ENCODE measurements around the gene ZNF256. TPM values are rescaled to one million over a fixed set of nuclear protein-coding genes. Genes with fewer than 3 reads are reported as not detected.

The ZNF256 gene
- total and polyA plus RNA-seq, 2 of the 4 experiments (the other 2 are of a cell fraction) = 3.0 to 7.0 TPM

DNA sequence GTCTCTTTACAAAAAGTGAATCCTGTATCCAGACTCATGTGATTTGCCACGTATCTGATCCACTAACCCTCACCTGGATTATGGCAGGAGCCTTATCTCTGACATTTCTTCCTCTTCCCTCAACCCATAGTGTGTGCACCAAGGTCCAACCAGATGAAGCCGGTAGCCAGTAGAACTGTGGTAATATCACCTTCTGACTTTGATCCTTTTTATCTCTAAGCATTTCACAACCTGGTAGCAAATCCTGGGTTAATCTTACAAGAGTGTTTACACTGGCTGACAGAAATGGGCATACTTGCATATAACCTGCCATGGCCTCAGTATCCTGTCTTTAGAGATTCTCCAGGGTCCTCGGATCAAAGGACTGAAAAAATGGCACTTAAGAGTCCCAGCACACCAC is 33.0 kb downstream of the ZNF256 start:
- Histone ChIP-seq H2AK9ac (replicated peaks; ENCODE audit: low read depth, low read length, poor library complexity) (no peak overlapping the region), H3K27me3 (ENCODE audit: control insufficient read depth, insufficient read depth, low read length) (no peaks in the 10 kb centered on the region), H4K20me1 (ENCODE audit: insufficient read depth, low read length) (no peaks in the 10 kb centered on the region), H4K5ac (ENCODE audit: low read depth, low read length) (no peak overlapping the region), H2BK5ac (ENCODE audit: low read depth, low read length, poor library complexity, severe bottlenecking) (no peak overlapping the region), H3K9me1 (ENCODE audit: insufficient read depth, low read length) (no peaks in the 10 kb centered on the region), H3K4me2 (ENCODE audit: low read depth, low read length) (no peak overlapping the region), H3K9ac (ENCODE audit: low read depth, low read length) (no peak overlapping the region), H3K27ac (ENCODE audit: insufficient read depth, low read length) (no peak overlapping the region), H3K4me3 (ENCODE audit: insufficient read depth, low read depth, low read length) (no peak overlapping the region), H3K36me3 (ENCODE audit: control insufficient read depth, insufficient read depth, low read length) (peaks cover 25% of the 10 kb centered on the region), H3K4me1 (ENCODE audit: control insufficient read depth, insufficient read depth, low read length) (peaks cover 2% of the 10 kb centered on the region; the same call in 1 of the 2 replicates), H3K9me3 (ENCODE audit: control insufficient read depth, insufficient read depth, low read length) (peaks cover 6% of the 10 kb centered on the region), H3K56ac (ENCODE audit: extremely low read depth, insufficient read depth, low read length) (no peak overlapping the region), H4K91ac (ENCODE audit: insufficient read depth, low read depth, low read length) (no peak overlapping the region), H2BK15ac (ENCODE audit: low read depth, low read length) (no peak overlapping the region), H3K14ac (replicated peaks; ENCODE audit: low read depth, low read length) (no peak overlapping the region), H3K18ac (ENCODE audit: low read depth, low read length) (no peak overlapping the region), H2AK5ac (ENCODE audit: low read depth, low read length) (no peak overlapping the region), H3K4ac (ENCODE audit: low read depth, low read length) (no peak overlapping the region), H3K79me1 (ENCODE audit: low read depth in 1 of 2, low read length in 2 of 2) (peaks cover 21 to 30% of the 10 kb centered on the region in 2 experiments), H3K23ac (ENCODE audit: low read depth, low read length) (no peak overlapping the region), H2BK120ac (ENCODE audit: low read depth, low read length) (no peak overlapping the region), H4K8ac (ENCODE audit: low read depth in 2 of 2, low read length in 2 of 2) (no peak overlapping the region), H2BK20ac (ENCODE audit: low read depth, low read length) (no peak overlapping the region), H2AFZ (replicated peaks; ENCODE audit: low read length, poor library complexity) (no peak overlapping the region)
- CTCF ChIA-PET = interaction anchor here (0.5 to 0.7 kb wide), 2 partner anchors 244 to 449 kb away, joined by 3 to 5 read pairs; no protein-coding TSS in a partner anchor
- no TSS peak for BruUV-seq (replicated peaks)
- dilution Hi-C loops (cut with HindIII; ENCODE audit: low sequenced_read_pairs, unreplicated experiment) (no loop called here), in situ Hi-C loops (cut with MboI; ENCODE audit: low sequenced_read_pairs) (no loop called here), intact Hi-C loops (cut with micrococcal nuclease) (no loop called here)
- TF ChIP-seq FOS (IDR thresholded peaks at IDR 0.05; ENCODE audit: low read depth, low read length) (no peak), CEBPB (IDR thresholded peaks at IDR 0.05; ENCODE audit: low read depth, low read length) (no peak), BHLHE40 (IDR thresholded peaks at IDR 0.05; ENCODE audit: low read depth, low read length) (no peak), RCOR1 (IDR thresholded peaks at IDR 0.05; ENCODE audit: insufficient replicate concordance, low read length) (no peak), RFX5 (IDR thresholded peaks at IDR 0.05; ENCODE audit: low read depth, low read length) (no peak), CHD1 (IDR thresholded peaks at IDR 0.05; ENCODE audit: low read depth, low read length) (no peak), MAZ (IDR thresholded peaks at IDR 0.05; ENCODE audit: borderline replicate concordance, low read depth, low read length) (no peak), RAD21 (IDR thresholded peaks at IDR 0.05; ENCODE audit: low read length) (no peak), MXI1 (IDR thresholded peaks at IDR 0.05; ENCODE audit: borderline replicate concordance, low read depth, low read length) (no peak), MAFK (IDR thresholded peaks at IDR 0.05; ENCODE audit: low read depth, low read length) (no peak), POLR2A (IDR thresholded peaks at IDR 0.05; ENCODE audit: low read depth, low read length) (no peak), NFE2L2 (IDR thresholded peaks at IDR 0.05; ENCODE audit: low read depth, low read length) (no peak)
- TF ChIP-seq, protein P1, sequence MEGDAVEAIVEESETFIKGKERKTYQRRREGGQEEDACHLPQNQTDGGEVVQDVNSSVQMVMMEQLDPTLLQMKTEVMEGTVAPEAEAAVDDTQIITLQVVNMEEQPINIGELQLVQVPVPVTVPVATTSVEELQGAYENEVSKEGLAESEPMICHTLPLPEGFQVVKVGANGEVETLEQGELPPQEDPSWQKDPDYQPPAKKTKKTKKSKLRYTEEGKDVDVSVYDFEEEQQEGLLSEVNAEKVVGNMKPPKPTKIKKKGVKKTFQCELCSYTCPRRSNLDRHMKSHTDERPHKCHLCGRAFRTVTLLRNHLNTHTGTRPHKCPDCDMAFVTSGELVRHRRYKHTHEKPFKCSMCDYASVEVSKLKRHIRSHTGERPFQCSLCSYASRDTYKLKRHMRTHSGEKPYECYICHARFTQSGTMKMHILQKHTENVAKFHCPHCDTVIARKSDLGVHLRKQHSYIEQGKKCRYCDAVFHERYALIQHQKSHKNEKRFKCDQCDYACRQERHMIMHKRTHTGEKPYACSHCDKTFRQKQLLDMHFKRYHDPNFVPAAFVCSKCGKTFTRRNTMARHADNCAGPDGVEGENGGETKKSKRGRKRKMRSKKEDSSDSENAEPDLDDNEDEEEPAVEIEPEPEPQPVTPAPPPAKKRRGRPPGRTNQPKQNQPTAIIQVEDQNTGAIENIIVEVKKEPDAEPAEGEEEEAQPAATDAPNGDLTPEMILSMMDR (conservative IDR thresholded peaks at IDR 0.05; ENCODE audit: low read depth, low read length) = no peak
- TF ChIP-seq, protein P2, sequence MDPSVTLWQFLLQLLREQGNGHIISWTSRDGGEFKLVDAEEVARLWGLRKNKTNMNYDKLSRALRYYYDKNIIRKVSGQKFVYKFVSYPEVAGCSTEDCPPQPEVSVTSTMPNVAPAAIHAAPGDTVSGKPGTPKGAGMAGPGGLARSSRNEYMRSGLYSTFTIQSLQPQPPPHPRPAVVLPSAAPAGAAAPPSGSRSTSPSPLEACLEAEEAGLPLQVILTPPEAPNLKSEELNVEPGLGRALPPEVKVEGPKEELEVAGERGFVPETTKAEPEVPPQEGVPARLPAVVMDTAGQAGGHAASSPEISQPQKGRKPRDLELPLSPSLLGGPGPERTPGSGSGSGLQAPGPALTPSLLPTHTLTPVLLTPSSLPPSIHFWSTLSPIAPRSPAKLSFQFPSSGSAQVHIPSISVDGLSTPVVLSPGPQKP (IDR thresholded peaks at IDR 0.05; ENCODE audit: borderline replicate concordance, low read depth, low read length) = no peak
- TF ChIP-seq, protein P3, sequence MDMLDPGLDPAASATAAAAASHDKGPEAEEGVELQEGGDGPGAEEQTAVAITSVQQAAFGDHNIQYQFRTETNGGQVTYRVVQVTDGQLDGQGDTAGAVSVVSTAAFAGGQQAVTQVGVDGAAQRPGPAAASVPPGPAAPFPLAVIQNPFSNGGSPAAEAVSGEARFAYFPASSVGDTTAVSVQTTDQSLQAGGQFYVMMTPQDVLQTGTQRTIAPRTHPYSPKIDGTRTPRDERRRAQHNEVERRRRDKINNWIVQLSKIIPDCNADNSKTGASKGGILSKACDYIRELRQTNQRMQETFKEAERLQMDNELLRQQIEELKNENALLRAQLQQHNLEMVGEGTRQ (IDR thresholded peaks at IDR 0.05; ENCODE audit: low read depth, low read length) = no peak
- DNase-seq (no peak), ATAC-seq (ENCODE audit: low read depth) (no peak)
- POLR2A ChIA-PET (ENCODE audit: unreplicated experiment) = no interaction called here
- WGBS, 2 experiments (ENCODE audit: extremely low coverage in 2 of 2, insufficient read length in 1 of 2) = 80% methylated on average over 1 of the region's 3 CpGs; no CpG with 5 or more reads in 1 of the 2 experiments

Data from IMR-90 (cell line).